HFF-Myc (cell line): ENCODE results near the gene NLRC5.

Source experiments
- DNase-seq: peaks from one replicate; pipeline ENCODE4 v3.0.0-alpha.2; 2011; ENCODE audit warnings: low read depth; ENCODE audit errors: extremely low read depth
- H3K4me3 ChIP-seq: replicated peaks from 2 replicates; pipeline ENCODE4 v1.5.1; 2011; ENCODE audit warnings: low read depth, mild to moderate bottlenecking, control low read depth, low read length
- CTCF ChIP-seq: IDR thresholded peaks from 2 replicates; pipeline ENCODE4 v1.5.1; 2012; ENCODE audit warnings: mild to moderate bottlenecking, low read depth, low read length, control low read depth; ENCODE audit errors: missing control alignments

NLRC5 gene

GRCh38 chr16:57044931-57045693 lies 55.8 kb downstream of the NLRC5 start:
- TF ChIP-seq CTCF: no peak
- H3K4me3 ChIP-seq: no peak overlapping the region
- no peak for DNase-seq

GRCh38 chr16:57045694-57046381 lies 56.5 kb downstream of the NLRC5 start:
- no peak overlapping the region for H3K4me3 ChIP-seq
- peak; percentile 78 for TF ChIP-seq CTCF
- DNase-seq: no peak

- no peak for TF ChIP-seq CTCF
- DNase-seq: no peak
- no peak overlapping the region for H3K4me3 ChIP-seq
Measured at GRCh38 chr16:57048095-57048494, 58.7 kb downstream of the NLRC5 start.

GRCh38 chr16:57049678-57050077 lies 60.3 kb downstream of the NLRC5 start:
- DNase-seq: no peak
- no peak overlapping the region for H3K4me3 ChIP-seq
- TF ChIP-seq CTCF: no peak

GRCh38 chr16:57051696-57052228 lies 62.4 kb downstream of the NLRC5 start:
- no peak for TF ChIP-seq CTCF
- no peak for DNase-seq
- H3K4me3 ChIP-seq: no peak overlapping the region

GRCh38 chr16:57053206-57053605 lies 63.8 kb downstream of the NLRC5 start:
- DNase-seq: no peak
- no peak for TF ChIP-seq CTCF
- no peak overlapping the region for H3K4me3 ChIP-seq
